HCT116 (cell line): ENCODE data around the gene ACAP3. TPM values are rescaled to one million over a fixed set of nuclear protein-coding genes. Genes with fewer than 3 reads are reported as not detected.
A peak's percentile ranks its signal among the peaks of the same experiment; 100 is the strongest.

Experiments used
- ATAC-seq: fragments of 200-7000 bp; cut with Tn5 transposase; 2 replicates; pipeline ENCODE4 v1.9.1; 2020; ENCODE audit warnings: mild to moderate bottlenecking, moderate library complexity
- BruUV-seq: library from RNA; stranded (reverse); fragments of 400-500 nt; replicated peaks from 2 replicates; lab custom pipeline; 2021; lab: Mats Ljungman, UMichigan
- CTCF ChIA-PET: fragments of 300-600 bp; sonication (Branson Sonifier 250); formaldehyde crosslinking; loops from one replicate; lab custom pipeline; 2021; ENCODE audit warnings: antibody characterized with exemption; lab: Charles Lee
- POLR2A ChIA-PET: fragments of 300-600, 350-600 bp; sonication (Branson Sonifier 250); formaldehyde crosslinking; loops from one replicate; lab custom pipeline; 2021; ENCODE audit warnings: antibody characterized with exemption; lab: Charles Lee
- RAD21 ChIA-PET, 2 experiments: fragments of 300-600 bp; sonication (Branson Sonifier 250); formaldehyde crosslinking; loops; one replicate each; lab custom pipeline; 2023; ENCODE audit warnings: low total read pairs in 2 of 2; ENCODE audit not compliant: uncharacterized antibody in 2 of 2, unreplicated experiment in 2 of 2, low non-redundant PET in 1 of 2; lab: Charles Lee
- DNase-seq: peaks from one replicate; pipeline ENCODE4 v3.0.0-alpha.2; 2010; ENCODE audit warnings: low read depth, low spot score
- H2AFZ ChIP-seq: fragments of 200-600 bp; shearing (Covaris generic), sonication (generic); 2 replicates; pipeline ENCODE4 v1.6.1; 2017; ENCODE audit warnings: low read depth, mixed run types, mixed read lengths, antibody characterized with exemption, low read length; ENCODE audit not compliant: poor library complexity, severe bottlenecking
- H3K27ac ChIP-seq: 2 replicates; pipeline ENCODE4 v1.5.1; 2012; ENCODE audit warnings: low read depth, low read length
- H3K27me3 ChIP-seq: fragments of 200-600 bp; sonication (generic); 2 replicates; pipeline ENCODE4 v1.6.1; 2016; ENCODE audit warnings: mixed run types, low read length, mixed read lengths; ENCODE audit not compliant: insufficient read depth
- H3K36me3 ChIP-seq, 2 experiments: fragments of 200-500 bp in 1 of 2; fragments of 200-600 bp in 1 of 2; sonication (Bioruptor generic) in 1 of 2; sonication (generic) in 1 of 2; 2 replicates each; pipeline versions ENCODE4 v1.5.1 to v1.6.1; 2014 to 2016; ENCODE audit warnings: low read length in 2 of 2, inconsistent platforms in 1 of 2, mixed read lengths in 1 of 2, mixed run types in 1 of 2; ENCODE audit not compliant: insufficient read depth in 2 of 2, control insufficient read depth in 1 of 2
- H3K4me1 ChIP-seq, 2 experiments: fragments of 200-600 bp in 1 of 2; sonication (generic) in 1 of 2; 2 replicates each; pipeline versions ENCODE4 v1.5.1 to v1.6.1; 2012 to 2017; ENCODE audit warnings: low read length in 2 of 2, inconsistent platforms in 1 of 2, mild to moderate bottlenecking in 1 of 2, mixed read lengths in 1 of 2, mixed run types in 1 of 2, moderate library complexity in 1 of 2; ENCODE audit not compliant: insufficient read depth in 2 of 2, control insufficient read depth in 1 of 2
- H3K4me2 ChIP-seq: fragments of 200-600 bp; sonication (generic); 2 replicates; pipeline ENCODE4 v1.6.1; 2017; ENCODE audit warnings: mixed run types, low read length, mixed read lengths
- H3K4me3 ChIP-seq, 2 experiments: fragments of 200-600 bp in 1 of 2; sonication (generic) in 1 of 2; replicated peaks in 1 of 2; 2 replicates each; pipeline ENCODE4 v1.5.1; 2011 to 2016; ENCODE audit warnings: low read length in 2 of 2, control low read depth in 1 of 2, low read depth in 1 of 2, mild to moderate bottlenecking in 1 of 2, mixed read lengths in 1 of 2, mixed run types in 1 of 2
- H3K79me2 ChIP-seq: fragments of 200-600 bp; sonication (generic); 2 replicates; pipeline ENCODE4 v1.6.1; 2017; ENCODE audit warnings: mild to moderate bottlenecking, mixed run types, low read length, moderate library complexity, mixed read lengths; ENCODE audit not compliant: insufficient read depth
- H3K9ac ChIP-seq: fragments of 200-600 bp; sonication (generic); 2 replicates; pipeline ENCODE4 v1.6.1; 2016; ENCODE audit warnings: low read length, mixed read lengths
- H3K9me2 ChIP-seq: fragments of 200-600 bp; sonication (generic), shearing (Covaris generic); 2 replicates; pipeline ENCODE4 v1.6.1; 2017; ENCODE audit warnings: mixed run types, mild to moderate bottlenecking, moderate library complexity; ENCODE audit not compliant: insufficient read depth
- H3K9me3 ChIP-seq, 2 experiments: fragments of 200-500 bp in 1 of 2; fragments of 200-600 bp in 1 of 2; sonication (Bioruptor generic) in 1 of 2; sonication (generic) in 1 of 2; 2 replicates each; pipeline ENCODE4 v1.6.1; 2014 to 2017; ENCODE audit warnings: low read length in 2 of 2, mixed read lengths in 2 of 2, inconsistent platforms in 1 of 2, low read depth in 1 of 2, mild to moderate bottlenecking in 1 of 2, mixed run types in 1 of 2, moderate library complexity in 1 of 2; ENCODE audit not compliant: control insufficient read depth in 1 of 2, insufficient read depth in 1 of 2
- H4K20me1 ChIP-seq: fragments of 200-600 bp; sonication (generic), shearing (Covaris generic); 2 replicates; pipeline ENCODE4 v1.6.1; 2017; ENCODE audit warnings: mixed run types, mild to moderate bottlenecking, moderate library complexity; ENCODE audit not compliant: insufficient read depth
- CBX3 ChIP-seq: IDR thresholded peaks from 2 replicates; pipeline ENCODE4 v1.6.1; 2012; ENCODE audit warnings: low read depth
- CEBPB ChIP-seq: IDR thresholded peaks from 2 replicates; pipeline ENCODE4 v1.6.1; 2012; ENCODE audit warnings: low read depth
- EGR1 ChIP-seq: IDR thresholded peaks from 2 replicates; pipeline ENCODE4 v1.6.1; 2012; ENCODE audit warnings: low read depth
- EZH2 ChIP-seq: fragments of 200-600 bp; sonication (generic); IDR thresholded peaks from 2 replicates; pipeline ENCODE4 v1.6.1; 2017; ENCODE audit warnings: antibody characterized with exemption, mixed run types
- EZH2phosphoT487 ChIP-seq: fragments of 200-600 bp; IDR thresholded peaks from 2 replicates; pipeline ENCODE4 v1.6.1; 2018; ENCODE audit warnings: antibody characterized with exemption, borderline replicate concordance
- FOSL1 ChIP-seq: IDR thresholded peaks from 2 replicates; pipeline ENCODE4 v1.6.1; 2012; ENCODE audit warnings: low read depth
- SIN3A ChIP-seq: IDR thresholded peaks from 2 replicates; pipeline ENCODE4 v1.6.1; 2012; ENCODE audit warnings: low read depth
- SP1 ChIP-seq: IDR thresholded peaks from 2 replicates; pipeline ENCODE4 v1.6.1; 2012; ENCODE audit warnings: low read depth
- SRF ChIP-seq: IDR thresholded peaks from 2 replicates; pipeline ENCODE4 v1.6.1; 2012; ENCODE audit warnings: low read depth
- TCF7L2 ChIP-seq: IDR thresholded peaks from 2 replicates; pipeline ENCODE4 v1.7.0; 2011; ENCODE audit warnings: borderline replicate concordance, inconsistent platforms; ENCODE audit not compliant: insufficient read depth, insufficient read length; ENCODE audit errors: extremely low read depth
- YY1 ChIP-seq: IDR thresholded peaks from 2 replicates; pipeline ENCODE4 v1.6.1; 2011; ENCODE audit warnings: low read length, low read depth, moderate library complexity, mild to moderate bottlenecking; ENCODE audit not compliant: insufficient replicate concordance; ENCODE audit errors: extremely low read depth
- ZFX ChIP-seq: fragments of 450-650 bp; IDR thresholded peaks from 2 replicates; pipeline ENCODE4 v1.6.1; 2017
- ZNF274 ChIP-seq: fragments of 200-500 bp; sonication (Bioruptor generic); IDR thresholded peaks from 2 replicates; pipeline ENCODE4 v1.6.1; 2014; ENCODE audit warnings: mild to moderate bottlenecking, low read depth, low read length, inconsistent platforms
- intact Hi-C: fragments of 100-400 bp; cut with micrococcal nuclease; formaldehyde crosslinking; loops from 2 replicates; pipeline ENCODE4 v1.10.0; 2022
- total RNA-seq: library from RNA; stranded (reverse); gene quantifications from one replicate; pipeline ENCODE4 v1.2.1, GENCODE V29; 2021; ENCODE audit not compliant: unreplicated experiment
- TF ChIP-seq, protein P1 (sequence below): IDR thresholded peaks from 2 replicates; pipeline ENCODE4 v1.6.1; 2012
- TF ChIP-seq, protein P2 (sequence below), 3 experiments: fragments of 200-600 bp in 1 of 3; sonication (generic) in 1 of 3; IDR thresholded peaks in 2 of 3; conservative IDR thresholded peaks in 1 of 3; 2 replicates each; pipeline ENCODE4 v1.5.1; 2012 to 2017; ENCODE audit warnings: low read depth in 2 of 3, low read length in 2 of 3, antibody characterized with exemption in 1 of 3, borderline replicate concordance in 1 of 3, control low read depth in 1 of 3, mild to moderate bottlenecking in 1 of 3, mixed read lengths in 1 of 3, mixed run types in 1 of 3, moderate library complexity in 1 of 3; ENCODE audit not compliant: insufficient read depth in 1 of 3
- TF ChIP-seq, protein P3 (sequence below): IDR thresholded peaks from 2 replicates; pipeline ENCODE4 v1.6.1; 2011; ENCODE audit warnings: mild to moderate bottlenecking, low read length, moderate library complexity; ENCODE audit not compliant: insufficient replicate concordance; ENCODE audit errors: extremely low read depth

ACAP3 gene
- total RNA-seq, 1 experiment from 2014 or later = 38.8 TPM

DNA sequence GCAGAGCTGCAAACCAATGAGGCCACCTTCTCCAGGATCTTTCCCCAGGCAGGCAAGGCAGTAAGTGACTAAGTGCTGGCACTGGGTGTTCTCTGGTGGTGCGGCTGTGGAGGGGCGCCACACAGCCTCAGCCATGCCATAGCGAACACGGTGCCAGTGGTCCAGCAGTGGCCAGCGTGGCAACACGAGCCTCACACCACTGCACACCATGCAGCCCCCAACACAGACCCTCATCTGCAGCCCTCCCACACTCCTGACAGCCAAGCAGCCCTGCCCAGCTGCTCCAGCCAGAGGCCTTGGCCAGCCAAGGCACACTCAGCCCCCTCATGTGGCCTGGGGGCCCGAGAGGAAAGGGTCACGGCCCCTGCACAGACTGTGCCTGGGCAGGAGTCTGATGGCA, 13.7 kb upstream of the ACAP3 start:
- peaks cover 89% of the 10 kb centered on the region for H3K79me2 ChIP-seq

More for the DNA sequence above, 13.7 kb upstream of the ACAP3 start:
- Histone ChIP-seq H3K9me2 (no peaks in the 10 kb centered on the region), H3K4me1 (peaks cover 31 to 53% of the 10 kb centered on the region in 2 experiments), H3K9me3 (no peaks in the 10 kb centered on the region), H3K4me3 (no peak overlapping the region), H3K27me3 (no peaks in the 10 kb centered on the region), H3K36me3 (peaks cover 6 to 13% of the 10 kb centered on the region in 2 experiments; a peak in 2 of 4 replicates), H3K27ac (no peak overlapping the region; the same call in 1 of the 2 replicates), H3K4me2 (no peak overlapping the region), H4K20me1 (peaks cover 10% of the 10 kb centered on the region; the same call in 1 of the 2 replicates), H3K9ac (no peak overlapping the region), H2AFZ (no peak overlapping the region)
- intact Hi-C loops = no loop called here
- BruUV-seq = TSS peak; percentile 24
- ChIA-PET POLR2A (no interaction called here), RAD21 (no interaction called here), CTCF (no interaction called here)
- ATAC-seq = no peak
- no peak for TF ChIP-seq FOSL1
- TF ChIP-seq SP1 = no peak
- TF ChIP-seq, protein P1, sequence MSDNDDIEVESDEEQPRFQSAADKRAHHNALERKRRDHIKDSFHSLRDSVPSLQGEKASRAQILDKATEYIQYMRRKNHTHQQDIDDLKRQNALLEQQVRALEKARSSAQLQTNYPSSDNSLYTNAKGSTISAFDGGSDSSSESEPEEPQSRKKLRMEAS = no peak
- no peak for TF ChIP-seq TCF7L2
- TF ChIP-seq SIN3A = no peak
- TF ChIP-seq EZH2phosphoT487 = no peak
- TF ChIP-seq CEBPB = no peak
- TF ChIP-seq, protein P2, sequence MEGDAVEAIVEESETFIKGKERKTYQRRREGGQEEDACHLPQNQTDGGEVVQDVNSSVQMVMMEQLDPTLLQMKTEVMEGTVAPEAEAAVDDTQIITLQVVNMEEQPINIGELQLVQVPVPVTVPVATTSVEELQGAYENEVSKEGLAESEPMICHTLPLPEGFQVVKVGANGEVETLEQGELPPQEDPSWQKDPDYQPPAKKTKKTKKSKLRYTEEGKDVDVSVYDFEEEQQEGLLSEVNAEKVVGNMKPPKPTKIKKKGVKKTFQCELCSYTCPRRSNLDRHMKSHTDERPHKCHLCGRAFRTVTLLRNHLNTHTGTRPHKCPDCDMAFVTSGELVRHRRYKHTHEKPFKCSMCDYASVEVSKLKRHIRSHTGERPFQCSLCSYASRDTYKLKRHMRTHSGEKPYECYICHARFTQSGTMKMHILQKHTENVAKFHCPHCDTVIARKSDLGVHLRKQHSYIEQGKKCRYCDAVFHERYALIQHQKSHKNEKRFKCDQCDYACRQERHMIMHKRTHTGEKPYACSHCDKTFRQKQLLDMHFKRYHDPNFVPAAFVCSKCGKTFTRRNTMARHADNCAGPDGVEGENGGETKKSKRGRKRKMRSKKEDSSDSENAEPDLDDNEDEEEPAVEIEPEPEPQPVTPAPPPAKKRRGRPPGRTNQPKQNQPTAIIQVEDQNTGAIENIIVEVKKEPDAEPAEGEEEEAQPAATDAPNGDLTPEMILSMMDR (IDR thresholded peaks at IDR 0.05 in 2 of 3, conservative IDR thresholded peaks at IDR 0.05 in 1 of 3; ENCODE audit: borderline replicate concordance in 1 of 3, insufficient read depth in 1 of 3, low read depth in 2 of 3, low read length in 2 of 3) = no peak
- no peak for TF ChIP-seq ZFX
- no peak for TF ChIP-seq ZNF274
- no peak for TF ChIP-seq EZH2
- TF ChIP-seq CBX3 = no peak
- no peak for TF ChIP-seq SRF
- TF ChIP-seq, protein P3, sequence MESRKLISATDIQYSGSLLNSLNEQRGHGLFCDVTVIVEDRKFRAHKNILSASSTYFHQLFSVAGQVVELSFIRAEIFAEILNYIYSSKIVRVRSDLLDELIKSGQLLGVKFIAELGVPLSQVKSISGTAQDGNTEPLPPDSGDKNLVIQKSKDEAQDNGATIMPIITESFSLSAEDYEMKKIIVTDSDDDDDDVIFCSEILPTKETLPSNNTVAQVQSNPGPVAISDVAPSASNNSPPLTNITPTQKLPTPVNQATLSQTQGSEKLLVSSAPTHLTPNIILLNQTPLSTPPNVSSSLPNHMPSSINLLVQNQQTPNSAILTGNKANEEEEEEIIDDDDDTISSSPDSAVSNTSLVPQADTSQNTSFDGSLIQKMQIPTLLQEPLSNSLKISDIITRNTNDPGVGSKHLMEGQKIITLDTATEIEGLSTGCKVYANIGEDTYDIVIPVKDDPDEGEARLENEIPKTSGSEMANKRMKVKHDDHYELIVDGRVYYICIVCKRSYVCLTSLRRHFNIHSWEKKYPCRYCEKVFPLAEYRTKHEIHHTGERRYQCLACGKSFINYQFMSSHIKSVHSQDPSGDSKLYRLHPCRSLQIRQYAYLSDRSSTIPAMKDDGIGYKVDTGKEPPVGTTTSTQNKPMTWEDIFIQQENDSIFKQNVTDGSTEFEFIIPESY = no peak
- TF ChIP-seq YY1 = no peak
- no peak for TF ChIP-seq EGR1
- DNase-seq = no peak
